Fibroblast of villous mesenchyme (primary cell): ENCODE data around the gene VWA2. TPM values are rescaled to one million over a fixed set of nuclear protein-coding genes. Genes with fewer than 3 reads are reported as not detected.
A peak's percentile ranks its signal among the peaks of the same experiment; 100 is the strongest.

Experiments
- DNase-seq: peaks from one replicate; pipeline ENCODE4 v3.0.0-alpha.2; 2010; ENCODE audit warnings: low read depth
- H3K4me3 ChIP-seq: 2 replicates; pipeline ENCODE4 v1.5.1; 2011; ENCODE audit warnings: low read depth, mild to moderate bottlenecking, low read length
- CTCF ChIP-seq: IDR thresholded peaks from 2 replicates; pipeline ENCODE4 v1.5.1; 2012; ENCODE audit warnings: low read depth, mild to moderate bottlenecking, low read length; ENCODE audit not compliant: insufficient read depth
- total RNA-seq: library from RNA; depleted of rRNA; stranded (reverse); fragments of >200 nt; gene quantifications from 2 replicates; pipeline ENCODE4 v1.2.3, GENCODE V29; 2012

Gene VWA2
- total RNA-seq, 1 donor = under 0.01 TPM

GRCh38 chr10:114271779-114272167 lies 32.7 kb downstream of the VWA2 start:
- no peak for TF ChIP-seq CTCF
- H3K4me3 ChIP-seq = no peak overlapping the region
- peak; percentile 92 for DNase-seq

GRCh38 chr10:114272696-114273095 lies 33.6 kb downstream of the VWA2 start:
- no peak overlapping the region for H3K4me3 ChIP-seq
- DNase-seq = no peak
- no peak for TF ChIP-seq CTCF

- DNase-seq = no peak
- no peak for TF ChIP-seq CTCF
- no peak overlapping the region for H3K4me3 ChIP-seq
Observed at GRCh38 chr10:114273910-114274309, 34.9 kb downstream of the VWA2 start.

GRCh38 chr10:114274616-114275453 lies 35.8 kb downstream of the VWA2 start:
- TF ChIP-seq CTCF = no peak
- DNase-seq = no peak
- no peak overlapping the region for H3K4me3 ChIP-seq

GRCh38 chr10:114276066-114276465 lies 37.0 kb downstream of the VWA2 start:
- H3K4me3 ChIP-seq = no peak overlapping the region
- TF ChIP-seq CTCF = no peak
- DNase-seq = no peak

GRCh38 chr10:114276671-114277070 lies 37.6 kb downstream of the VWA2 start:
- no peak for TF ChIP-seq CTCF
- no peak for DNase-seq
- H3K4me3 ChIP-seq = no peak overlapping the region
